H9 (cell line): Measurements from ENCODE around the gene PRR29. TPM values are rescaled to one million over a fixed set of nuclear protein-coding genes. Genes with fewer than 3 reads are reported as not detected.

Source experiments
- DNase-seq: peaks from one replicate; pipeline ENCODE4 v3.0.0-alpha.2; 2017
- H2AFZ ChIP-seq: one replicate; pipeline ENCODE4 v1.6.1; 2013; ENCODE audit warnings: mild to moderate bottlenecking, low read length, control low read depth, moderate library complexity
- H2AK5ac ChIP-seq: 2 replicates; pipeline ENCODE4 v1.6.1; 2013; ENCODE audit warnings: low read length, control low read depth, mixed read lengths; ENCODE audit not compliant: insufficient read length
- H2BK120ac ChIP-seq: one replicate; pipeline ENCODE4 v1.6.1; 2013; ENCODE audit warnings: low read depth, mild to moderate bottlenecking, low read length, control low read depth, inconsistent platforms; ENCODE audit not compliant: poor library complexity, severe bottlenecking
- H2BK12ac ChIP-seq: 2 replicates; pipeline ENCODE4 v1.6.1; 2013; ENCODE audit warnings: low read length, control low read depth, mixed read lengths, low read depth; ENCODE audit not compliant: insufficient read length
- H2BK15ac ChIP-seq: 2 replicates; pipeline ENCODE4 v1.6.1; 2013; ENCODE audit warnings: low read depth, low read length, control low read depth
- H2BK20ac ChIP-seq: one replicate; pipeline ENCODE4 v1.6.1; 2013; ENCODE audit warnings: low read depth, mild to moderate bottlenecking, low read length, control low read depth, inconsistent platforms; ENCODE audit not compliant: poor library complexity, severe bottlenecking
- H2BK5ac ChIP-seq: 2 replicates; pipeline ENCODE4 v1.6.1; 2013; ENCODE audit warnings: low read length, control low read depth, mixed read lengths; ENCODE audit not compliant: insufficient read length
- H3K14ac ChIP-seq: 2 replicates; pipeline ENCODE4 v1.6.1; 2013; ENCODE audit warnings: low read length, control low read depth; ENCODE audit not compliant: insufficient read depth
- H3K18ac ChIP-seq: 2 replicates; pipeline ENCODE4 v1.6.1; 2013; ENCODE audit warnings: low read depth, mild to moderate bottlenecking, mixed read lengths, low read length, control low read depth; ENCODE audit not compliant: insufficient read length
- H3K23ac ChIP-seq: 2 replicates; pipeline ENCODE4 v1.6.1; 2013; ENCODE audit warnings: low read length, control low read depth, mixed read lengths, low read depth; ENCODE audit not compliant: insufficient read length
- H3K23me2 ChIP-seq: 2 replicates; pipeline ENCODE4 v1.6.1; 2013; ENCODE audit warnings: low read depth, mild to moderate bottlenecking, mixed read lengths, low read length, control low read depth; ENCODE audit not compliant: insufficient read length, poor library complexity, severe bottlenecking
- H3K27ac ChIP-seq: 2 replicates; pipeline ENCODE4 v1.5.1; 2013; ENCODE audit warnings: low read length, control low read depth, mixed read lengths, low read depth; ENCODE audit not compliant: insufficient read length
- H3K27me3 ChIP-seq: 2 replicates; pipeline ENCODE4 v1.6.1; 2013; ENCODE audit warnings: low read length, control low read depth, inconsistent platforms; ENCODE audit not compliant: insufficient read depth
- H3K4ac ChIP-seq: 2 replicates; pipeline ENCODE4 v1.6.1; 2013; ENCODE audit warnings: low read depth, mild to moderate bottlenecking, control low read depth, inconsistent platforms, low read length, moderate library complexity
- H3K4me1 ChIP-seq: 2 replicates; pipeline ENCODE4 v1.6.1; 2013; ENCODE audit warnings: low read length, control low read depth, inconsistent platforms; ENCODE audit not compliant: insufficient read depth
- H3K4me2 ChIP-seq: 2 replicates; pipeline ENCODE4 v1.6.1; 2013; ENCODE audit warnings: low read length, control low read depth, mixed read lengths; ENCODE audit not compliant: insufficient read length, insufficient read depth
- H3K56ac ChIP-seq: 2 replicates; pipeline ENCODE4 v1.6.1; 2013; ENCODE audit warnings: low read depth, mild to moderate bottlenecking, mixed read lengths, low read length, control low read depth; ENCODE audit not compliant: insufficient read length
- H3K79me1 ChIP-seq: 2 replicates; pipeline ENCODE4 v1.6.1; 2013; ENCODE audit warnings: low read depth, mild to moderate bottlenecking, moderate library complexity, low read length, control low read depth, inconsistent platforms; ENCODE audit not compliant: insufficient read depth, poor library complexity, severe bottlenecking
- H3K79me2 ChIP-seq: 2 replicates; pipeline ENCODE4 v1.6.1; 2013; ENCODE audit warnings: low read length, control low read depth, inconsistent platforms; ENCODE audit not compliant: insufficient read depth
- H3K9ac ChIP-seq: 2 replicates; pipeline ENCODE4 v1.6.1; 2013; ENCODE audit warnings: low read length, control low read depth, mixed read lengths; ENCODE audit not compliant: insufficient read length; ENCODE audit errors: extremely low read depth
- H3K9me3 ChIP-seq: one replicate; pipeline ENCODE4 v1.6.1; 2013; ENCODE audit warnings: low read depth, low read length, inconsistent platforms; ENCODE audit not compliant: control insufficient read depth
- H3T11ph ChIP-seq: one replicate; pipeline ENCODE4 v1.6.1; 2013; ENCODE audit warnings: mild to moderate bottlenecking, low read length, control low read depth, inconsistent platforms
- H4K20me1 ChIP-seq: one replicate; pipeline ENCODE4 v1.6.1; 2013; ENCODE audit not compliant: control insufficient read depth, insufficient read length, insufficient read depth
- H4K5ac ChIP-seq: 2 replicates; pipeline ENCODE4 v1.6.1; 2013; ENCODE audit warnings: low read depth, mild to moderate bottlenecking, mixed read lengths, low read length, control low read depth; ENCODE audit not compliant: insufficient read length
- H4K8ac ChIP-seq: replicated peaks from 2 replicates; pipeline ENCODE4 v1.6.1; 2013; ENCODE audit warnings: low read length, control low read depth, mixed read lengths, low read depth; ENCODE audit not compliant: insufficient read length
- H4K91ac ChIP-seq: 2 replicates; pipeline ENCODE4 v1.6.1; 2013; ENCODE audit warnings: low read depth, mild to moderate bottlenecking, moderate library complexity, mixed read lengths, low read length, control low read depth; ENCODE audit not compliant: insufficient read length
- H3K27ac Mint-ChIP-seq, 3 experiments: 2 replicates in 2 of 3; 3 replicates in 1 of 3; pipeline ENCODE4 v1.8.0; 2020 to 2021; ENCODE audit warnings: mixed read lengths in 3 of 3, mild to moderate bottlenecking in 1 of 3, moderate library complexity in 1 of 3
- H3K27me3 Mint-ChIP-seq: 2 replicates; pipeline ENCODE4 v1.8.0; 2021; ENCODE audit warnings: low read depth, mild to moderate bottlenecking, moderate library complexity, mixed read lengths
- H3K36me3 Mint-ChIP-seq, 3 experiments: 2 replicates in 2 of 3; 3 replicates in 1 of 3; pipeline ENCODE4 v1.8.0; 2020 to 2021; ENCODE audit warnings: low read depth in 3 of 3, mixed read lengths in 3 of 3; ENCODE audit not compliant: insufficient read depth in 1 of 3
- H3K4me1 Mint-ChIP-seq, 2 experiments: 2 replicates each; pipeline ENCODE4 v1.8.0; 2020; ENCODE audit warnings: mixed read lengths in 2 of 2
- H3K4me3 Mint-ChIP-seq, 2 experiments: 2 replicates in 1 of 2; 3 replicates in 1 of 2; pipeline ENCODE4 v1.8.0; 2020 to 2021; ENCODE audit warnings: mild to moderate bottlenecking in 2 of 2, mixed read lengths in 2 of 2, moderate library complexity in 1 of 2
- H3K9me3 Mint-ChIP-seq, 2 experiments: 2 replicates in 1 of 2; 3 replicates in 1 of 2; pipeline ENCODE4 v1.8.0; 2020; ENCODE audit warnings: mild to moderate bottlenecking in 2 of 2, mixed read lengths in 2 of 2, moderate library complexity in 1 of 2
- WGBS: extraction: QIAGEN DNeasy Blood & Tissue Kit; methylation state at CpG from one replicate; pipeline ENCODE4 v1.1.7; 2013; ENCODE audit warnings: missing lambda C conversion rate, low lambda C conversion rate, mixed read lengths; ENCODE audit not compliant: insufficient read length; ENCODE audit errors: extremely low coverage; 5-methylcytosine and 5-hydroxymethylcytosine counted together
- total RNA-seq: library from RNA; stranded (reverse); gene quantifications from 2 replicates; pipeline ENCODE4 v1.2.1, GENCODE V29; 2021
- TF ChIP-seq, protein P1 (sequence below): fragments of 200-600 bp; sonication (generic); conservative IDR thresholded peaks from 3 replicates; pipeline ENCODE4 v1.8.0; 2021; ENCODE audit warnings: antibody characterized with exemption, mild to moderate bottlenecking

The PRR29 gene
- total RNA-seq, 1 experiment from 2014 or later: 0.87 TPM

DNA sequence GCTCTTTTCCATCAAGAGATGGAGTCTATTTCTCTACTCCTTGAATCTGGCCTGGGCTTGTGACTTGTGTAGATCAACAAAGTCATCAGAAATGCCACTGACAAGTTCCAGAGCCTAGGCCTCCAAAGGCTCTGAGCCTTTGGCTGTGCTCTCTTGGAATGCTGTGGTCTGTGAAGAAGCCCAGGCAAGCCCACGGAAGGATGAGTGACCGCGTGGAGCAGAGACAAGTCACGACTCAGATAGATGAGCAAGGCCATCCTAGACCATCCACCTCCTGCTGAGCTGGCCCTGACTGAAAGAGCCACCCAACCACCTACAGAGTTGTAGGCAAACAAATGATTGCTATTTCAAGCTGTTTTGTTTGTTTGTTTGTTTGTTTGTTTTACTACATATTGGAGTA is 33.9 kb downstream of the PRR29 start:
- Histone ChIP-seq H2AFZ (no peak overlapping the region), H3T11ph (no peak overlapping the region), H3K56ac (no peak overlapping the region), H3K4me2 (no peak overlapping the region), H4K8ac (no peak overlapping the region), H3K79me1 (no peaks in the 10 kb centered on the region), H3K27me3 (no peaks in the 10 kb centered on the region), H3K23me2 (no peaks in the 10 kb centered on the region), H3K79me2 (no peaks in the 10 kb centered on the region), H3K18ac (no peak overlapping the region), H3K4ac (no peak overlapping the region), H3K27ac (no peak overlapping the region), H3K9me3 (no peaks in the 10 kb centered on the region), H3K9ac (no peak overlapping the region), H4K20me1 (no peaks in the 10 kb centered on the region), H4K91ac (no peak overlapping the region), H3K23ac (no peak overlapping the region), H4K5ac (no peak overlapping the region), H3K14ac (no peak overlapping the region), H3K4me1 (no peaks in the 10 kb centered on the region), H2BK12ac (no peak overlapping the region), H2AK5ac (no peak overlapping the region), H2BK15ac (no peak overlapping the region), H2BK120ac (no peak overlapping the region), H2BK5ac (no peak overlapping the region), H2BK20ac (no peak overlapping the region)
- Mint-ChIP-seq H3K27me3 (peaks cover 4% of the 10 kb centered on the region; the same call in 1 of the 2 replicates), H3K9me3 (no peaks in the 10 kb centered on the region), H3K36me3 (no peaks in the 10 kb centered on the region), H3K4me1 (peaks cover 4 to 8% of the 10 kb centered on the region in 2 experiments; a peak in 3 of 4 replicates), H3K27ac (no peak overlapping the region), H3K4me3 (no peak overlapping the region)
- TF ChIP-seq, protein P1, sequence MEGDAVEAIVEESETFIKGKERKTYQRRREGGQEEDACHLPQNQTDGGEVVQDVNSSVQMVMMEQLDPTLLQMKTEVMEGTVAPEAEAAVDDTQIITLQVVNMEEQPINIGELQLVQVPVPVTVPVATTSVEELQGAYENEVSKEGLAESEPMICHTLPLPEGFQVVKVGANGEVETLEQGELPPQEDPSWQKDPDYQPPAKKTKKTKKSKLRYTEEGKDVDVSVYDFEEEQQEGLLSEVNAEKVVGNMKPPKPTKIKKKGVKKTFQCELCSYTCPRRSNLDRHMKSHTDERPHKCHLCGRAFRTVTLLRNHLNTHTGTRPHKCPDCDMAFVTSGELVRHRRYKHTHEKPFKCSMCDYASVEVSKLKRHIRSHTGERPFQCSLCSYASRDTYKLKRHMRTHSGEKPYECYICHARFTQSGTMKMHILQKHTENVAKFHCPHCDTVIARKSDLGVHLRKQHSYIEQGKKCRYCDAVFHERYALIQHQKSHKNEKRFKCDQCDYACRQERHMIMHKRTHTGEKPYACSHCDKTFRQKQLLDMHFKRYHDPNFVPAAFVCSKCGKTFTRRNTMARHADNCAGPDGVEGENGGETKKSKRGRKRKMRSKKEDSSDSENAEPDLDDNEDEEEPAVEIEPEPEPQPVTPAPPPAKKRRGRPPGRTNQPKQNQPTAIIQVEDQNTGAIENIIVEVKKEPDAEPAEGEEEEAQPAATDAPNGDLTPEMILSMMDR: no peak
- WGBS: no CpG with 5 or more reads among the region's 4 CpGs
- peak; percentile 28 for DNase-seq
